ENCODE data around the gene PHACTR3. TPM values are rescaled to one million over a fixed set of nuclear protein-coding genes. Genes with fewer than 3 reads are reported as not detected.

Gene PHACTR3
- total RNA-seq, 6 experiments from 2014 or later = 0.12 to 0.35 (median 0.23) TPM; not detected in 2

DNA sequence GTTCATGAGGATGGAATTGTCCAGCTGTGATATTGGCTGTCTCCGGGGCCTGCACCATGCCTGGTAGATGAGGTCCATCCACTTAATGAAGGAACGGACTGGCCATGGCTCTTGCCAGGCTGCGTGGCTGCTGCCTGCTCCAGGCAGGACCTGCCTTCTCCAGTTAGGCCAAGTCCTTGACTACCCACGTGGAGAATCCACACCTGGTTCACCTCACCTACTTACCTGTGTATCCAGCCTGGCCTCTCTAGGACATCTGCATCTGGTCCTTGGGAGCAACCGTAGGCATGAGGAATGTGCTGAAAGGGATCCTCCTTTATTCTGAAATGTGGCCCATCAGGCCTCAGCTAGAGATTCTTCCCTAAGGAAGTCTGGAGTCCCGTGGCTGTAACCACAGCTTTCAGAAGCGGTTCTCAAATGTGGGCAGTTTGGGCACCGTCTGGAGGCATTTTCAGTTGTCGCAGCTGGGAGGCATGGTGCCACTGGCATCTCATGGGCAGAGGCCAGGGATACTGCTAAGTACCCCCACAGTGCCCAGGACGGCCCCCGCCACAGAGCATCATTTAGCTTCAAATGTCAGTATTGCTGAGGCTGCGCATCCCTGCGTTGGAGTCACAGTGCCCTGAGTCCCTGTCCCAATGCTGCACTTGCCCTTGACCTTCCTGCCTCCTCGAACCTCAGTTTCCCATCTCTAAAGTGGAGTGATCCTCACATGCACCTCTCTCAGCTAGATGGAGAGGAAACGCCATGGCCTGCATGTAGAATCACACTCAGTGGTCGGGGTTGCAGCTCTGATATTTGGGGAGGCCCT lies 67.5 kb downstream of the PHACTR3 start:
- H3K9me3 ChIP-seq = no peaks in the 10 kb centered on the region
- no peaks in the 10 kb centered on the region for H3K36me3 ChIP-seq
- no peaks in the 10 kb centered on the region for H3K4me1 ChIP-seq
- H3K27ac ChIP-seq = no peak overlapping the region
- no peak for ATAC-seq
- H3K27me3 ChIP-seq = no peaks in the 10 kb centered on the region
- H3K4me3 ChIP-seq = no peak overlapping the region
- no peak for DNase-seq
- TF ChIP-seq, protein P1, sequence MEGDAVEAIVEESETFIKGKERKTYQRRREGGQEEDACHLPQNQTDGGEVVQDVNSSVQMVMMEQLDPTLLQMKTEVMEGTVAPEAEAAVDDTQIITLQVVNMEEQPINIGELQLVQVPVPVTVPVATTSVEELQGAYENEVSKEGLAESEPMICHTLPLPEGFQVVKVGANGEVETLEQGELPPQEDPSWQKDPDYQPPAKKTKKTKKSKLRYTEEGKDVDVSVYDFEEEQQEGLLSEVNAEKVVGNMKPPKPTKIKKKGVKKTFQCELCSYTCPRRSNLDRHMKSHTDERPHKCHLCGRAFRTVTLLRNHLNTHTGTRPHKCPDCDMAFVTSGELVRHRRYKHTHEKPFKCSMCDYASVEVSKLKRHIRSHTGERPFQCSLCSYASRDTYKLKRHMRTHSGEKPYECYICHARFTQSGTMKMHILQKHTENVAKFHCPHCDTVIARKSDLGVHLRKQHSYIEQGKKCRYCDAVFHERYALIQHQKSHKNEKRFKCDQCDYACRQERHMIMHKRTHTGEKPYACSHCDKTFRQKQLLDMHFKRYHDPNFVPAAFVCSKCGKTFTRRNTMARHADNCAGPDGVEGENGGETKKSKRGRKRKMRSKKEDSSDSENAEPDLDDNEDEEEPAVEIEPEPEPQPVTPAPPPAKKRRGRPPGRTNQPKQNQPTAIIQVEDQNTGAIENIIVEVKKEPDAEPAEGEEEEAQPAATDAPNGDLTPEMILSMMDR (IDR thresholded peaks at IDR 0.05) = no peak
- no peak for TF ChIP-seq POLR2A (IDR thresholded peaks at IDR 0.05)
- 33% methylated on average over 1 of the region's 16 CpGs for WGBS (ENCODE audit: insufficient coverage, low coverage, low lambda C conversion rate, missing lambda C conversion rate)
- intact Hi-C loops (cut with DNase I) = no loop called here

DNA sequence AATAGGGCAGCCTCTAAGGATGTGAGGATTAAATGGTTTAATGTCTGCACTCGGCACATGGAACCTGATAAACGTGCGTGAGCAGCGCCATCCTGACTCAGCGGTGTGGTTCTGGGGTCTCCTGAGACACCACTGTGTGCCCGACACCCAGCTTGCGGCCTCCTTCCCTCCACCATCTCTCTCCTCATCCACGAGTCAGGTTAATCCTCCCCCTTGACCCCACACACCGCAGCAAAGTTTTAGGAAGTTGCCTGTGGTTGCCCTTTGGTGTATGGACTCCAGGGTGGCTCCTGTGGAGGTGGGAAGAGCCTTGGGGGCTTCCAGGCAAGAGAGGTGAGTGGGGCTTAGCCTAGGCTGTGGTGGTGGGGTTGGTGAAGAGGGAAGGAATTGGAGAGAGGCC lies 68.2 kb downstream of the PHACTR3 start:
- no peaks in the 10 kb centered on the region for H3K27me3 ChIP-seq
- ATAC-seq (no peak), DNase-seq (no peak)
- no peaks in the 10 kb centered on the region for H3K36me3 ChIP-seq
- no peak overlapping the region for H3K4me3 ChIP-seq
- no peaks in the 10 kb centered on the region for H3K4me1 ChIP-seq
- H3K9me3 ChIP-seq = no peaks in the 10 kb centered on the region
- TF ChIP-seq, protein P1 (IDR thresholded peaks at IDR 0.05) = no peak
- H3K27ac ChIP-seq = no peak overlapping the region
- 81% methylated on average over 9 of the region's 9 CpGs for WGBS (ENCODE audit: insufficient coverage, low coverage, low lambda C conversion rate, missing lambda C conversion rate)
- intact Hi-C loops (cut with DNase I) = no loop called here

DNA sequence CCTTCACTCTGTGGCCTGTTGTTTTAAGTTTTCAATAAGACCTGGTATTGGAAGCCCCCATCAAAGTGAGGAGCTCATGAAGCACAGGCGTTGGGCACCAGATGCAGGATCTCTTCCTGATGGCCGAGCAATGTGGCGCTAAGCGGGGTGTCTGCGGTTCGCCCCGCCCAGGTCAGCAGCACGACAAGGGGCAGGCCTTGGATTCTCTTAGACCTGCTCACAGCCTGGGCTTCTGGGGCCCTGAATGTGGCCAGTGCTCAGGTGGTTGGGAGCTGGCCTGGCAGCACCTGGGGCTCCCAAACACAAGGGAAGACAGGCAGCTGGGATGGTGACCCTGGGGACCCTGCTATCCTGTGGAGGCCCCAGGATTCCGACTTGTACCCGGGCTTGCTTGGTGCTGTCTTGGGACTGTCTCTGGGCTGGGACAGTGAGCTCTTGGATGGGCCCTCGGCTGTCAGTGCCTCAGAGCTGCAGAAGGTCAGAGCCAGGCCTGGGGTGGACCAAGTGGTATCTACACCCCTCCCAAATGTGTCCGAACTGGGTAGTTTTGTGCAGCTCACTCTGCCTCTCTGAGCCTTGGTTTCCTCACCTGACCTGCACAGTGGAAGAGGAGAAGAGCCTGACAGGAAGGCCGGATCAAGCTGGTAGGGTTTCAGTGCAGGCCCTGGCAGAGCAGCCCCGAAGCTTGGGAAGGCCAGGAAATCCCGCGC lies 69.1 kb downstream of the PHACTR3 start:
- intact Hi-C loops (cut with DNase I) = no loop called here

DNA sequence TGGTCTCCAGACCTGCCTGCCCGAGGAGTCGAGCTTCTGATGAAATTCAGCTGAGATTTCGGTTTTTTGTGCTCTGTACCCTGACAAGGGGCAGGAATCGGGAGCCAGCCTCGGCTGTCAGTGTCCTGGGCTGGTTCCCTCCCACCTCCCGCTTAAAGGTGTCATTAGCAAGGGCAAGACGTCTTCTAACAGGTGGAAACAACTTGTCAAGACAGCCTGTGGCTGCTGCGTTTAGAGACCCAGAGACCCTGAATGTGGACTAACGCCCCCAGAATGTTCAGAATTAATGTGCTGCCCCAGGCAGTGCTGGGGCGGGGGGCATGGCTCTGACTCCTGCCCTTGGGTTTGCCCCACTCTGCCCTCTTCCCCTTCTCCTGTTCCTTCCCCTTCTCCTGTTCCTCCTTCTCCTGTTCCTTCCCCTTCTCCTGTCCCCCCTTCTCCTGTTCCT lies 69.7 kb downstream of the PHACTR3 start:
- H3K27me3 ChIP-seq = no peaks in the 10 kb centered on the region
- no peaks in the 10 kb centered on the region for H3K9me3 ChIP-seq
- intact Hi-C loops (cut with DNase I) = no loop called here
- no peaks in the 10 kb centered on the region for H3K36me3 ChIP-seq
- H3K4me1 ChIP-seq = no peaks in the 10 kb centered on the region
- no peak overlapping the region for H3K27ac ChIP-seq
- TF ChIP-seq, protein P1 (IDR thresholded peaks at IDR 0.05) = no peak
- no peak for TF ChIP-seq POLR2A (IDR thresholded peaks at IDR 0.05)
- H3K4me3 ChIP-seq = no peak overlapping the region
- DNase-seq (no peak), ATAC-seq (no peak)
- 52% methylated on average over 5 of the region's 10 CpGs for WGBS (ENCODE audit: insufficient coverage, low coverage, low lambda C conversion rate, missing lambda C conversion rate)

More for the DNA sequence above, 69.1 kb downstream of the PHACTR3 start:
- Histone ChIP-seq H3K27ac (no peak overlapping the region), H3K36me3 (no peaks in the 10 kb centered on the region), H3K27me3 (no peaks in the 10 kb centered on the region), H3K9me3 (no peaks in the 10 kb centered on the region), H3K4me3 (no peak overlapping the region), H3K4me1 (no peaks in the 10 kb centered on the region)
- TF ChIP-seq, protein P1 (IDR thresholded peaks at IDR 0.05) = no peak
- no peak for TF ChIP-seq POLR2A (IDR thresholded peaks at IDR 0.05)
- whole genome bisulfite sequencing (ENCODE audit: insufficient coverage, low coverage, low lambda C conversion rate, missing lambda C conversion rate) = 50% methylated on average over 1 of the region's 16 CpGs
- ATAC-seq = no peak
- no peak for DNase-seq

All from right lobe of liver (tissue), 6 donors.